GM19463 (cell line): Measurements from ENCODE around the gene SLC44A1.

Source experiments
- ATAC-seq: cut with Tn5 transposase; IDR thresholded peaks from one replicate; pipeline ENCODE4 v1.9.1; 2021; ENCODE audit warnings: mild to moderate bottlenecking, moderate library complexity; ENCODE audit not compliant: unreplicated experiment

Gene SLC44A1

DNA sequence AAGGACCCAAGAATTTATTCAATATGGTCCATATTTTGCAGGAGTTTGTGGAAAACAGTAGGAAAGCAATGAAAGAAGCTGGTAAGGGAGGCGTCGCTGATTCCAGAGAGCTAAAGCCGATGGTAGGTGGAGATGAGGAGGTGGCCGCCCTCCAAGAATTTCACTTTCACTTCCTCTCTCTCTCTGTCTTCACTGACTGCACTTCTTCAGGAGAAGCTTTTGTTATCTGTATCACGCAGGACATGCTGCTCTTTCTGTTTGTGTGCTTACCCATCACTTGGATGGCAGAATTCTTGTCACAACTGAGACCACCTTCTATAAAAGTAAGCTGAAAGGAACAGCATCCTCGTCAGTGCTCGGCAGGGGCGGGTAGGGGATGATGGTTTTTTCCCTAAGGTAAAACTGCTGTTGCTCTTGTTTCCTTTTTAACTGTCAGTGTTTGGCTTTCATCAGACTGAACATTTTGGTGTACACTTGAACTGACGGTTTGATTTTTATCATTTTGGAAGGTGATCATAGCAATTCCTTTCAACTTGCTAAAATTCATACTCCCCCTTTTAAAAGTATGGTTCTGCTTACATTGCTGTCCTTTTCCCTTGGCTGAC lies 141.0 kb downstream of the SLC44A1 start:
- ATAC-seq = peak; percentile 100

DNA sequence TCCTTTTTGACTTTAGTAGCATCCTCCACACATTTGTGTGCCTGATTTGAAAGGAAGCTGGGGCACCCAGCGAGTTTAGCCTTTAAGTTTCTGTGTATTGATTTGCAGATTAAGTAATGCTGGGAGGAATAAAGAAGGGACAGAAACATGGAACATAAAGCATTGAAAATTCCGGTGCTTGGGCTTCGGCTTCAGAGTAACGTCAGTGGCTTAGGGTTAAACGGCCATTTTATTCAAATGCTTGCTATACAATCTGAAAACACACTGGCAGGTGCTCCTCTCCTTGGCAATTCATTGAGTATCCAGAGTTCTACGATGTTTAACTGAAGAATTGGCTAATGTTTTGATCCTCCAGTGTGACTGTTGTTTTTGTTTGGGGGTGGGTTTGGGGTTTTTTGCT lies 145.3 kb downstream of the SLC44A1 start:
- no peak for ATAC-seq

DNA sequence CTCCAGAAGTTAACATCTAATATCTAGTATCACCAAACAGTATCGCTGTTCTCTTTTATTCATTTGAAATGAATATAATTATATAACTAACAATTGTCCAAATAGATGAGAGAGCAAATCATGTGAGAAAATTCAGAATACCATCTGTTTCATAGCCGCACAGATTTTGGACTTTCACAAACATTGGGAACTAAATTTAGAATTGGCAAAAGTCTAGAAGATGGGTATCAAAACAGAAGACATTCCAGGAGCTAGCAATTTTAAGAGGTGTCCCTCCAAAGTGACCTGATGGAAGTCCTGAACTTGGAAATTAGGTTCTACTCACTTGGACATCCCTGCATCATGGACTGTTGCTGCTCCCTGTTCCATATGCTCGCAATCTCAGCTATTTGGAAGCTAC lies 146.4 kb downstream of the SLC44A1 start:
- no peak for ATAC-seq

DNA sequence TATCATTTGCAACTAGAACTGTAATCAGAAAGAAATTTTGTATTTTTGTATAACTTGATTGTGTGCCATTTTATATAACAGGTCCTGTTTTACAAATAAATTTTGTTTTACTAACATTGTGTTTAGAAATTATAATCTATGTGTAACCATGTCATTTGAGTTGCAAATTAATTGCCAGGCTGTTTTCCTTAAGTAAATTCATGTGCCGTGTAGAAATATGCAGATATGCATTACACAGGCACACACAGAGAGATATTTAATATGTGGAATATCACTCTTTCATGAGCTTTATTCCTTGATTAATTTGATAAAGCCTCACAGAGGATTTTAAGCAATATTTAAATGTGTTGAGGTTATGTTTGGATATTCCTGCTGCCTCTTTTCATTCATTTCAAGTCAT lies 146.8 kb downstream of the SLC44A1 start:
- no peak for ATAC-seq

DNA sequence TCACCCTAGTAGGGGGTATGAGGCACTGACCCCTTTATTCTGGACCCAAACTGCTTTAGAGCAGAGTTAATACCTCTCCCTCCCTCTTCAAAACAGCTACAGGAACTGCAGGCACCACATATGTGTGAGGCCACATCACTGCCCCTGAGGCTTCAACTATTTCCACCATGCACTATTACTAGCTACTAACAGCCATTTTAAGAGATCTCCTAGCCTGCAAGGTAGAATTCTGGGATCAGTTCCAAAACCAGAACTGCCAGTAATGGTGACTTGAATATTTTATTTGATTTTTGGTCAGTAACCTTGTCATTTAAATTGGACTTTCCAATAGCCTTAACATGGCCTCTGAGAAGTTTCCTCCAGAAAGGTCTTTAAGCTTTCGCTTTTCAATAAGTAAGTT lies 148.1 kb downstream of the SLC44A1 start:
- no peak for ATAC-seq

DNA sequence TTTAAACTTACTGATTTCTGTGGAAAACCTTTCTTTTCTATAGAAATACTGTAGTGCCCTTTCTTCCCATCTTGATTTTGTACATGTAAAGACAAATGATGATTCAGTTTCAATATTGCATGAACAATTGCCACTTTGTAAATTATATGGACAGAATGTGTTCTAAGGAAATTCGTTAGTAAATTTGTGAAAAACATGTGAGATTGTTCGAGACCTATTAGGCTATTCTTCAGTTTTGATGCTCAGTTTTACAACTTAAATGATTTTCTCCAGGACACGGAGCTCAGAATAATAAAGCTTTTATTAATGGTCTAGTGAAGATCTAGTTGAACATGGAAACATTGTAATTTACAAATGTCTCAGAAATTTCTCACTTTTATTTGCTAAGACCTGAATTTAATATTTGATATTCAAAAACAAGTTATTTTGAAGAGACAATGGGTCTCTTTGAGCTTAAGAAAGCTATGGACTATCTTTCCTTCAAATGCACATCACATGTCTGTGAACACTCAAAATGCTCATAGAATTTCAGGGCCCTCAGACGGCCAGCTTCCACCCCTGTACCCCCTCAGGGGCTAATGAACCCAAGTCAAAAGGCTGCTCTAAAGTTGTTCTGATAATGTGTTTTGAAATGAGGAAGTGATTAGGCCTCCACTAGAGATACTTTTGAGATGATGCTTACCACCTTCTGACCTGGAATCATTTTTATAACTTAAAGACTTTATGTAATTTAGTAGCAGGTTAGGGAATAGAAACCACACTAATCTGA lies 149.3 kb downstream of the SLC44A1 start:
- ATAC-seq = no peak

DNA sequence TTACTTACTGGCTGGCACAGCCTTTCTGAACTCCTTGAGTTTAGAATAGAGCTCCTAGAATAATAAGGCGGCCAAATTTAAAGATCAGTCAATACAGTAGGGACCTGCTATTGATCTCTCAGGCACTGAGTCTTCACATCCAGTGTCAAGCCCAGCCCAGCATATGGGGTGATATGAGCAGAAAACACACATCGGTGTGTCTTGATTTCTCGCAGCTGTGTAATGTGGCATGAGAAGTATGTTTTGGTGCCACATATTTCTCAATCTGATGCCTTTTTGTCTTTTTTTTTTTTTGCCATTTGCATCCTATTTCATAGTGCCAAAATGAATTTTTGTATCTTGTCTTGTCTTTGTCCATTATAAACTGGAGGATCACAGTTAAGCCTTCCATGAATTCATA lies 152.0 kb downstream of the SLC44A1 start:
- no peak for ATAC-seq

DNA sequence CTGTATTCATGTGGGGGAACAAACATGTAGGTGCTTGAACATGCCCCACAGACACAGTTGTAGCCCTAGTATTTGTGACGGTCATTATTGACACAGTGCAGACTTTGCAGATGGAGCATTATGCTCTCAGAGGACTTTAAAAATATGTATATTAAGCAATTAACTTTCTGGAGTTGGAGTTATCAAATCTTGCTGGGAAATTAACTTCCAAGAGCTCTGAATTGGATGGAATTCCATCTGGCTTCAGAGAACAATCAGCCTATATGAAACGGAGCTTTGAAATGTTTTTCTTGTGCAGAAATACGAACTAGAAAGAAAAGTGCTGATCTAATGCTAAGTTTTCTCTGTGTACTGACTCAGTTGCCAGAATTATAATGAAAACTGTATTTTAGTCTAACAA lies 152.4 kb downstream of the SLC44A1 start:
- ATAC-seq = no peak

DNA sequence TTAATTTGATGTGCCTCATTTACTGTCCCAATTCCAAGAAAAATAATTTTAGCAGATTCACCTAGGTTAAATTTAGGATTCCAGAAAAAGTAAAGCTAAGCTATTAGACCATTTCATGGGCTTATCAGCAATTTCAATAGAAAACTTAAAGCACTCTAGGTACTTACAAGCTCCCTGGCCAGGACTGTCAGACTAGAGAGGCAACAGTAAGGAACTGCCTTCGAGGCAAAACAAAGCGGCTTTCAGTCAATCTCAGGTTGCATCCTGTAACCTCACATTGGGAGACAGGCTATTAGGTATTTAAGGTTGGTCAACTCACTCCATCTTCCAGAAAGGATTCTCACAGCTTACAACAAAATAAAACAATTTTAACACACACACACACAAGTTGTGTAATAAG lies 154.7 kb downstream of the SLC44A1 start:
- ATAC-seq = no peak

DNA sequence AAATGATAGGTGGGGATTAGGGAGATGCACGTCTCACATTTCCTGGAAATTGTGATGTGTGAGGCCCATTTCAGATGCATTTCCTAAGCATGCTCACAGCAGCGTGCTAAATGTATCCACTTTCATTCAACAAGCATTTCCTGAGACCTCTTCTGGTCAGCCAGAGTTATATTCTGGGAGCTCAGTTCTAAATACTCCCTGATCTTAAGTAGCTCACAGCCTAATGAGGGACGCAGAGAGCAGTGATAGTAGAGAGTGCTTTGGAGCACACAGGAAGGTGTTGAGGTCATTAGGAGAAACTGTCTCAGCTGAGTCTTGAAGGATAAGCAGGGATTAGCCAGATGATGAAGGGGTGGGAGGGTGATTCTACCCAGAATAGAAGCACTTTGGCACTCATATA lies 157.2 kb downstream of the SLC44A1 start:
- ATAC-seq = no peak

DNA sequence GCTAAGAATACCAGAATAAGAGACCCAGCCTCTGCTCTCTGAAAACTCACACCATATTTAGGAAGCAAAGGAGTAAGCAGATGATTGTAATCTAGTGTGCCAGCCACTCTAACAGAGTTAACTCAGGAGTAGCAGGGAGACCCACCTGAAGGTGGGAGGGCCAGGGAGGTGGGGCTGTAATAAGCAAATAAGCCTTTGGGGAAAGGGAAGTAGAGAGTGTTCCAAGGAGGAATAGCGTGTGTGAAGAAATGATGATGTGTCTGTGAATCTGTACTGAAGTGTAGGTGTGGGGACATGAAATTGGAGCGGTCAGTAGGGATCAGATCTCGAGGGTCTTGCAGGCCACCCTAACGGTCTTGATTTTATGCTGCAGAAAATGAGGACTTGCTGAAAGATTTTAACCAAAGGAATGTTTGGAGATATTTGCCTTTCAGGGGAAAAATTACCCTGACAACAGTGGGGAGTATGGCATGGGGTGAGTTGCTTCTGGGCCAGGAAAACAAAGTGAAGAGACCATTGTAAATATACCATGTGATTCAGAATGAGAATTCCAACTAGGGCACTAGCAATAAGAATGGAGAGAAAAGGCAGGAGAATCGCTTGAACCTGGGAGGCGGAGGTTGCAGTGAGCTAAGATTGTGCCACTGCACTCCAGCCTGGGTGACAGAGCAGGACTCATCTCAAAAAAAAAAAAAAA lies 159.2 kb downstream of the SLC44A1 start:
- no peak for ATAC-seq

DNA sequence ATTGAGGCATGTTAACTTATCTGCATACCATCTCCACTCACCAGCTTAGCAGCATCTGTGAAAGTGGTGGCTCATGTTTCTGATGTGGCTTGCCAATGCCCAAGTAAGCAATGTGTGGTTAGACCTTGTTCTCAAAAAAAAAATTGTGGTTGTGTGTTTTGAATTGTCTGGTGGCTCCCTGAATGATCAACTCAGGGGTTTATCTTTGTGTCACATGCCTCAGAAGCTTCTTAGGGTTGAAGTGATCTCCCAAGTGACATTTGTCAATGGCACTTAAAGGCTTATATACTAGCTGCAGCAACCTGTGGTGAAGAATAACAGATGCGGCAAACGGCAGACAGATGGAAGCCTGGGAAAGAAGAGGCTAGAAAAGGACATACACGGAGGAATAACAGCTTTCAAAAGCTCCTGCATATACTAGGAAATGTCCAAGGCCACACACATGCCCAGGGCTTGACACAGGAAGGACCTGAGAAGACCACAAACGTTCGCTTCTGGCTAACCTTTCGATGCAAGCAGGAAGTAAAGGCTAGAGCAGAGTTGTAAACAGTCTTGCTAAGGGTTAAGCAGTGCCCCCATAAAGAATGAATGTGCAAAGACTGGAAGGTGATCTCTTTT lies 161.2 kb downstream of the SLC44A1 start:
- peak; percentile 94 for ATAC-seq

DNA sequence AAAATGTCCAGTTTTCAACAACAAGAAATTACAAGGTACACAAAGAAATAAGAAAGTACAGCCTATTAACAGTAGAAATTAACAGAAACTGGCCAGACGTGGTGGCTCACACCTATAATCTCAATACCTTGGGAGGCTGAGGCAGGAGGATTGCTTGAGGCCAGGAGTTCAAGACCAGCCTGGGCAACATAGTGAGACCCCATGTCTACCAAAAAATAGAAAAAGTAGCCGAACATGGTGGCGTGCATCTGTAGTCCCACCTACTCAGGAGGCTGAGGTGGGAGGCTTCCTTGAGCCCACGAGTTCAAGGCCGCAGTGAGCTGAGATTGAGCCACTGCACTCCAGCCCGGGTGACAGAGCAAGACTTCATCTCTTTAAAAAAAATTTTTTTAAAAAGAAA lies 161.9 kb downstream of the SLC44A1 start:
- no peak for ATAC-seq

DNA sequence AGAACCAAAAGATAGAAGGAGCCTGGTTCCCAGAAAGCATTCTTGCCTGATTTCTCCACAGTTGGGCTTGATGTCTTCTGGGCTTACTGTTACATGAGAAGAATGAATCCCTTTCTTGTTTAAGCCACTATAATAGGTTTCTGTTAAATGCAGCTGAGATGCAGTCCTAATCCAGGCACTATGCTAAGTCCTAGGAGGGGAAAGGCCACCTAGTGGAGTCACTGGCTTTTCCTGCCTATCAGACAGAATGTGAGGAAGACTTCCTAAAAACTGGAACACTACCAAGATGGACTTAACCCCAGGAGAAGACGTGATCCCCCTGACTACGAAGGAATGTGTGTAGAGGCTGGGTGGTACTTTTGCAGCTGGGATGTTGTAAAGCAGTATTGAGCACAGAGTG lies 169.1 kb downstream of the SLC44A1 start:
- no peak for ATAC-seq

DNA sequence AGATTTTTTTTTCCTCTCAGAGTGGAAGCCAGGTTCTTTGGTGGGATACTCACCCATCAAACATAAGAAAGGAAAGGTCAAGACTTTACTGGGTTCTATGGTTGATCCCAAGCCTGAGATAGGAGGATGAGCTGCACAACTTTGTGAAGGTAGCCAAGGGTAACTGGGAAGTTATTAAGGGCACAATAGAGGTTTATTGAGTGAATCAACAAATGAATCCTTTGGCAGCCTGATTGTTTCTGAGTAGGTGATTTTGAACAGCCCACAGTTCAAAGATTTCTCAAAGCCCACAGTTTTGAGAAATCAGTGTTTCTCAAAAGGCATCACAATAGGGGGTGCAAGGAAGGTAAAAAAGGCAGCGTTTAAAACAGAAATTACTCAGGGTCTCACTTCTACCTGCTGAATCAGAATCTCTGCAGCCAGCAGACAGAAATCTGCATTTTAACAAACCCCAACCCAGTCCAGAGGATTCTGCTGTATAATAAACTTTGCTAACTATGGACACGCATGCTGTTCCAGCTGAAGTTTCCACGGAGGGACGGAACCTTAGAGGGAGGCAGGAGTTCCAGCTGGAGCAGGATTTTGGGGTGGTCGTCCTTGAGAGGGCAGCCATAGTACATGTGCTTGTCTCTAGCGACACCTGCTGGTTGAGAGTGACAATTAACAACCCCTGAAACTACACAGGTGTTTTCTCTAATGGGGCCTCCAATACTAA lies 170.7 kb downstream of the SLC44A1 start:
- peak; percentile 50 for ATAC-seq

DNA sequence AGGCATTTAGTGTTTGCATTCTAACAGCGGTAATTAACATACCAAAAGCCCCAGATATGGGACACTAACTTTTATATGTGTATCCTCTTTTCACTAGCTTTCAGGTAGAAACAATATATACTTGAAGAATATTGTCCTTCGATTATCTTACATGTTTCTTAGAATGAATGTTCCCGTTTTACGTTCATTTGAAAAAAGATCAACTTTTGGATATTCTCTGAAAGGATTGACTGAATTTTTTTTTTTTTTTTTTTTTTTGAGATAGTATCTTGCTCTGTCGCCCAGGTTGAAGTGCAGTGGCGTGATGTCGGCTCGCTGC lies 171.2 kb downstream of the SLC44A1 start:
- no peak for ATAC-seq

DNA sequence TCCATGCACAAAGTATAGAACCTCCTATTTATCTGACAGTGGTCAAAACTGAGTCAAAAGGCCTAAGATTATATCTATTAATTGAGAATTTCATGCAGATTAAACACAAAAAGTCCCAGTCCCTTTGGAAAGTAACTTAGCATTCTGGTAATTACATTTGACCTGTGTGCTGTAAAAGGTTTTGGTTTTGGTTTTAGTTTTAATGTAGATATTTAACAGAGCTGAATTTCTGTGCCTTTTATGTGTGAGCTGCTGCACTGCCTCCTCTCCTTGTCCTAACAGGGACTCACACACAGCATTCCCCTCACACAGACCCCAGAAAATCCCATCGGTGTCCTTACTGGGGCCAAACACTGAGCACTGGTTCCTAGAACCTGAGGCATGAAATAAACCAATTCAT lies 172.4 kb downstream of the SLC44A1 start:
- ATAC-seq = peak; percentile 76

DNA sequence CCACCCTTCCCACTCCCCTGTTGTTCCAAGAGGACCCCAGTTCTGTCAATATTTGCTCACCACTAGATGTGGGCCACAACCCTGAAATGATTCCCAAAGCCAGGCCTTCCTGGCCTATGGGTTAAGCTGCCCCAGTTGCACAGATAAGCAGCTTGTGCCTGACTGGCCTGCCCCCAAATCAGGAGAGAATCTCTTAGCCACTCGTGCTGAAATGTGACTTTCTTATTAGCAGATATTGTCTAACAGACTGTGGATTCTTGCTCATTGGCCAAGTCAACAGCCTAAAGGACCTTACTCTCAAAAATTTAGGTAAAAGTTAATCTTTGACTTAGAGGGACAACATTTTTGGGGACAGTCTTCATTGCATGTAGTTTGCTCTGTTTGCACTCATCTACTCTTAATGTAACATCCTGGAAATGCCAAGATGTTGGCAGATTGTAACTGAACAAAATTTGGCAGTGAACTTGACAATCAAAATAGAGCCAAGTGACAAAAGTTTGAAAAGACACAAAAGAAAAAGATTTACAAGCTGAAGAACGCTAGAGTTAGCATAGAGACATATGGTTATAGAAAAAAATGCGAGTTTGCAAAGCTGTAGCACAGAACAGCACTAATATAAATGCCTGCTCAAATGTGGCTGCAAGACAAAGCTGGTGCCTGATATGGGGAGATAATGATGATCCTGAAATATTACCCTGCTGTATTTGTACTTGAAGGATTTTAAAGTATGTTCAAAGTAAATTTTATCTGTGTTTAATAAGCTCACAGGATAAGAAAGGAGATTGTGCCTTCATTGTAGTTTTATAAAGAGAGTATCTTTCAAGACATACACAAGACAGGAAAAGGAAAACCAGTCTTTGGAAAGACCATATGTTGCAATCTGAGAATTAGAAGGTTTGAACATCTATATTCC lies 174.4 kb downstream of the SLC44A1 start:
- no peak for ATAC-seq

DNA sequence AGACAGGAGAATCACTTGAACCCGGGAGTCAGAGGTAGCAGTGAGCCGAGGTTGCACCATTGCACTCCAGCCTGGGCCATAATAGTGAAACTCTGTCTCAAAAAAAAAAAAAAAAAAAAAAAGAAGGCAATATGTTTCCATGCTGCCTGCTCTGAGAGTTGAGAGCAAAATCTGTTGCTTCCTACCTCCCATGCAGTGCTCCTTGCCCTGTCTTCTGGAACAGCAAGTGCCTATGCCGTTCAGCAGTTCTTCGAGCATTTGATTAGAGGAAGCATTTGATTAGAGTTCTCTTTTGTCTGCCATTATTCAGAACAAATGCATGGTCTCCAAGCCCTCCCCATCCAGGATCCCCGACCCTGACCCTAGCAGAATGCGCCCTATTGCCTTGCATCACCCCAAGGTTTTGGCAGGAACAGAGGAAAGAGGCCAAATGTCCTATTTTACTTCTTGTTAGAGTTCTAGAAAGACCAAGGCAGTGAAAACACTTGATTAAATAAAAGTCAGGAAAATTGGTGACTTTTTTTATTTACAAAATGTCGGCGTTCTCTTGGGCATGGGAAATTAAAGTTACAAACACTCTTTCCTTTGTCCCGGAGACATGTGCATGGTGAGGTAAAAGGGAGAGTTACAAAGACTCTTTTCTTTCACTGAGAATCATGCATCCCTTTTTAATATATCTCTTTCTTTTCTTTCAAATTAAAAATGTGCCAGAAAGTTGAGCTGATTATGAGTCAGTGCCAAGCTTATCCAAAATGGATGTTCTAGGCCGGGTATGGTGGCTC lies 175.6 kb downstream of the SLC44A1 start:
- ATAC-seq = no peak
